ENCODE measurements around the gene PRCD. TPM values are rescaled to one million over a fixed set of nuclear protein-coding genes. Genes with fewer than 3 reads are reported as not detected.
"Not testable (repeated sequence)": the region's sequence is repeated elsewhere in the genome, so short reads cannot be mapped to it uniquely, and the experiment has no call there.

PRCD gene
- total RNA-seq, 1 donor from 2014 or later, result 9.8 TPM

GRCh38 chr17:76547642-76548202, 7.9 kb downstream of the PRCD start:
- no peak for DNase-seq (ENCODE audit: low spot score)
- intact Hi-C loops (cut with DNase I), result no loop called here
- no peak for ATAC-seq

DNA sequence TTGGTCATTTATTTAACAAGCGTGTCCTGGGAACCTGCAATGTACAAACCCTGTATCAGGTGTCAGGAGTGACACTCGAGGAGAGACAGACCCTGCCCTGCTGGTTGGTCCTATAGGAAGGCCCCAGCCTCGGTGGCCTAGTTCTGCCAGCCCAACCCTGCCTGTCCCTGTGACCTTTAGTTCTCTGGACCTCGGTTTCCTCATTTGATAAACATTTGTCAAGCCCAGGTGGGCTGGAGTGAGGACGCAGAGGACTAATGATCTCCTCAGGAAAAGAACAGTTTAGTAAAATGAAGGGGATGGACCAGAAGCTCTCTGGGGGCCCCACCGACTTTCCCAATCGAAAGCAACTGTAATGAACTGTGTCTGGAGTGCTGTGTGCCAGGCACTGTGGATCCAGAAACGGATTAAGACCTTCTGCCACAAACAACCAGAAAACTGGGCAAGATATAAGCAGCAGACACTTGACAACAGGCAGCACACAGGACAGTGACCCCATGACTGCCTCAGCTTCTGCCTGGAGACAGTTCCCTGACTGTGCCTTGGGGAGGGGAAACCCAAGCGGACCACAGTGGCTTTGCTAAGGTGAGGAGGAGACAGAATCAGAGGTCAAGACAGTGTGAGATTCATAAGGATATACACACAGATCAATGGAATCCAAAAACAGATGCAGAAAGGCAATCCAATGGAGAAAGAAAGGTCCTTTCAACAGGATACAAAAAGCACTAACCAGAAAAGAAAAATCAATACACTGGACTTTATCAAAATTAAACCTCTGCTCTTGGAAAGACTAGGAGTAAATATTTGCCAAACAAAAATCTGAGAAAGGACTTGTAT, 8.8 kb downstream of the PRCD start:
- intact Hi-C loops (cut with DNase I), result no loop called here
- ATAC-seq (no peak), DNase-seq (ENCODE audit: low spot score) (no peak)

GRCh38 chr17:76549215-76549518, 9.3 kb downstream of the PRCD start:
- no peak for DNase-seq (ENCODE audit: low spot score)
- intact Hi-C loops (cut with DNase I), result no loop called here
- ATAC-seq, result no peak

- no peak for DNase-seq (ENCODE audit: low spot score)
- intact Hi-C loops (cut with DNase I), result no loop called here
- ATAC-seq, result no peak
Measured at GRCh38 chr17:76549539-76549938, 9.7 kb downstream of the PRCD start.

DNA sequence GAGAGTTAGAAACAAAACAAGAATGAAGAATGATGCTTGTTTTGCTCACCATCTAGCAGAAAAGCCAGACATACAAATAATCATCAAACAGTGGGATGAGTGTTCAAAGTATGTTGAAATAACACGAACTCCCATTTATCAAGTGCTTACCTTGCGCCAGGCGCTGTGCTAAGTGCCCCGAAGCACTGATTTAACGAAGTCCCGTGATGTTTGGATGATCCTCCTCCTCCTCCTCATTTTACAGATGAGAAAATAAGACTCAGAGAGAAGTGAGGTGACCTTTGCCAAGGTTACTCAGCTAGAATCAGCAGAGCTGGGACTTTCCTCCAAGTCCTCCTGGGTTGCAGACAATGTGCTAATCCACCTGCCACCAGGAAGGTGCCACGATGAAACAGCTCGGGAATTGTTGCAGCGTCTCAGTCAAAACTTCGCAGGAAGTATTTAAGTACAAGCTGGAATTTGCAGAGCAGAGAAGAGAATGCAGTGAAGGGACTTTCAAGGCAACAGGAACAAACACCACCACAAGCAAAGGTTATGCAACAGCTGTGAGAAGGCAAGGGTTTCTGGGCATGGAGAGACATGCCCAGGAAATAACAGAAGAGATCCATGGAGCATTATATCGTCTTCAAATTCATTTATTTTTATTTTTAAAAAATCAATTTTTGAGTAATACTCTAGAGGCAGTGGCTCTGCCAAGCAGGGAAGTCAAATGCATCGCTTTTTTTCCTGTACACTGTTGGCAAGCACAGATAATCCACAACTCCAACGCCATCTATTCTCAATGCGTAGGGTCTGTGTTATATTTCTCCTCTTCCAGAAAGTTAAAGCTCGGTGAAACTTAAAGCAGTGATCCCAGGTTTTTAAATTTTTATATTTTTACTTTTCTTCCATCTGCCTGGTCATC, 11.1 kb downstream of the PRCD start:
- ATAC-seq (no peak), DNase-seq (ENCODE audit: low spot score) (no peak)
- intact Hi-C loops (cut with DNase I), result no loop called here

- intact Hi-C loops (cut with DNase I), result no loop called here
Measured at GRCh38 chr17:76551685-76552084, 11.8 kb downstream of the PRCD start.

DNA sequence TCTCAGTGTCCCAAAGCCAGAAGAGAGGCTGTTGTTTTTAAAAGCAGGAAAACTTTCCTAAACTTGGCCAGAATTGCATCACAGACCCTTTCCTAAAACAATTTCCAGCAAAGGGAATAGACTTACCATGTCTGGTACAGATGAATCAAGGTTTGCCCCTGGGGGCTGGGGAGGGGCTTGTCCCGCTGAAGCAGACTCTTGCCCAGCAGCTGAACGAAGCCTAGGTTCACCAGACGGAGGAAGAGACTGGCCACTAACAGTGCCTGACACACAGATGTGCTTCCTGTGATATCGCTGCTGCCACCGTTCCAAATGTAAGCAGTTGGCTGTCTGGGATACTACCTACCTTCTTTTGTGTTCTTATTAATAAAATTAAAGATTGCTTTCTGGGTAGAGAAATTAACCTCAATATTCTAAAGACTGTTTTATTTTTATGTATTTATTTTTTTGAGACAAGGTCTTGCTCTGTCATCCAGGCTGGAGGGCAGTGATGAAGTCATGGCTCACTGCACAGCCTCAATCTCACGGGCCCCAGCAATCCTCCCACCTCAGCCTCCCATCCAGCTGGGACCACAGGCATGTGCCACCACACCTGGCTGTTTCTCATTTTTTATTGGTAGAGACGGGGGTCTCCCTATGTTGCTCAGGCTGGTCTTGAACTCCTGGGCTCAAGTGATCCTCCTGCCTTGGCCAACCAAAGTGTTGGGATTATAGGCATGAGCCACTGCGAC, 13.5 kb downstream of the PRCD start:
- intact Hi-C loops (cut with DNase I), result no loop called here
- no peak for ATAC-seq
- DNase-seq (ENCODE audit: low spot score), result no peak

More at GRCh38 chr17:76551685-76552084, 11.8 kb downstream of the PRCD start:
- no peak for DNase-seq (ENCODE audit: low spot score)
- no peak for ATAC-seq

DNA sequence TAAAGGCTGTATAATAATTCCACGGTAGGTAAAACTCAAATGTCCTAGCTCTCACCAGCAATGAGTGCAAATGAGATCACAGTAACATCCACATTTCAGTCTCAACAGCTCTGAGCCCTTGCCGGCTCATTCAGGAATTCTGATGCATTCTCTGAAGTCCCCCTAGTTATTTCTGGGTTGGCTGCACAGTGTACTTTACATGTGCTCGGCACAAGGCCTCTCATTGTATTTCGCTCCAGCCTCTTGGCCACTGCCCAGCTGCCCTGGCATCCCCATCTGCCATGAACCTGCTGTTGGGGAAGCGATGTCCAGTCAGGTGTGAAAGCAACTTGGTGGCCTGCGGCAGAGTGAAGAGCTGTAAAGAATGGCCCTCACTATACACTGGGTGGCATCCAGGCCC, 14.3 kb downstream of the PRCD start:
- intact Hi-C loops (cut with DNase I), result no loop called here
- ATAC-seq (no peak), DNase-seq (ENCODE audit: low spot score) (no peak)

DNA sequence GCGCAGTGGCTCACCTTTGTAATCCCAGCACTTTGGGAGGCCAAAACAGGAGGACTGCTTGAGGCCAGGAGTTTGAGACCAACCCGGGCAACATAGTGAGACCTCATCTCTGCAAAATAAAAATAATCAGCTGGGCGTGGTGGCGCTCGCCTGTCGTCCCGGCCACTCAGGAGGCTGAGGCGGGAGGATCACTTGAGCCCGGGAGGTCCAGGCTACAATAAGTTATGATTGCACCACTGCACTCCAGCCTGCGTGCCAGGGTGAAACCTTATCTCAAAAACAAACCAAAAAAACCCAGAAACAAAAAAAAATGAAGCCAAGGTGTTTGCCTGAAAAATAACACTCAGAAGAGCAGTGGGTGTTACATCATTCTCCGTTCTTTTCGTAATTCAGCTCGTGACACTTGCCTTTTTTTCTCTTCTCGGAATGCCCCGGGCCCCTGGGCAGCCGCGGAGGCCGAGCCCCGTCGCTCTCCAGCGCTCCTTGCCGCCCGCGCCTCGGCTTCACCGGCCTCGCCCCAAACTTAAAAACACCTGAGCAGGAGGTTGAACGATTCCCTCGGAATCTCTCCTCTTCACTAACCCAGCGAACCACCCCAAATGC, 17.0 kb downstream of the PRCD start:
- intact Hi-C loops (cut with DNase I), result no loop called here
- no peak for DNase-seq (ENCODE audit: low spot score)
- ATAC-seq, result peak; percentile 54

DNA sequence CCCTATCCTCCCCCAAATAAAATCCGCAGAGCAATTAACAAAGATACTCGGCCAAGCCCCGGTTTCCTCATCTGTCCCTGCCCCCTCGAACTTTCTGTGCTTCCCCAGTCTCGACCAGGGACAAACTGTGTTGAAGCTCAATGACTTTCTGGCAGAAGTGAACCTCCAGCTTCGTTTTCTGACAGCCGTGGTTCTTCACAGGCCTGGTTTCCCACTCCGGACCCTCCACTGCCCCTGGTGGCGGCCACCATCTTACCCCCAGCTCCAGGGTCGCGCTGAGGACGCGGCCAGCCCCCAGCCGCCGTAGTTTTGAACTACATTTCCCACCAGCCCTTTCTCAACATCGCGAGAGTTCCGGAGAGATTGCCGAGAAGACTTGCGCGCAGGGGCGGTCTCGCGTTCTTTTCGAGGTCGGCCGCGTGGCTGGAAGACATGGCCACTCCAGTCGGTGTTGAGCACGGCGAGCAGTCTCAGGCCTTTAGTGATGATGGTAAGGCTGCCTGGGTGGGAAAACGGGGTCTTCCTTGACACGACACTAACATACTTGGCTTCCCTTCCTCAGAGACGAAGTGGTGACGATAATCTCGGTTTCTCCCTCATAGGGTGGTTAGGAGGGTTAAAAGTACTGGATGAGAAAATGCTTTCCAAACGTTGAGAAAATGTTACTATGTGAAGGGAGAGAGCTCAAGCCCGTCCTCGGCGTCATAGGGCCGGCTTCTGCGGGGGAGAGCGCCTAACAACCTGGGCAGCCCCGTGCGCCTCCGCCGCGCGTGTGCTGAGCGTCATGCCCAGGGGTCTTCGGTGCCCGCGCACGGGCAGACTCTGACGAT, 17.7 kb downstream of the PRCD start:
- intact Hi-C loops (cut with DNase I), result no loop called here
- DNase-seq (ENCODE audit: low spot score) (peak; percentile 97), ATAC-seq (peak; percentile 96)

- ATAC-seq, result peak; percentile 55
- intact Hi-C loops (cut with DNase I), result no loop called here
- DNase-seq (ENCODE audit: low spot score), result no peak
Measured at GRCh38 chr17:76558198-76559095, 18.6 kb downstream of the PRCD start.

GRCh38 chr17:76559460-76559859, 19.6 kb downstream of the PRCD start:
- intact Hi-C loops (cut with DNase I); ATAC-seq; DNase-seq (ENCODE audit: low spot score): not testable (repeated sequence)

- intact Hi-C loops (cut with DNase I), result no loop called here
- no peak for ATAC-seq
- DNase-seq (ENCODE audit: low spot score), result no peak
Measured at GRCh38 chr17:76560036-76560876, 20.4 kb downstream of the PRCD start.

GRCh38 chr17:76560877-76561221, 21.0 kb downstream of the PRCD start:
- ATAC-seq (no peak), DNase-seq (ENCODE audit: low spot score) (no peak)
- intact Hi-C loops (cut with DNase I), result no loop called here

DNA sequence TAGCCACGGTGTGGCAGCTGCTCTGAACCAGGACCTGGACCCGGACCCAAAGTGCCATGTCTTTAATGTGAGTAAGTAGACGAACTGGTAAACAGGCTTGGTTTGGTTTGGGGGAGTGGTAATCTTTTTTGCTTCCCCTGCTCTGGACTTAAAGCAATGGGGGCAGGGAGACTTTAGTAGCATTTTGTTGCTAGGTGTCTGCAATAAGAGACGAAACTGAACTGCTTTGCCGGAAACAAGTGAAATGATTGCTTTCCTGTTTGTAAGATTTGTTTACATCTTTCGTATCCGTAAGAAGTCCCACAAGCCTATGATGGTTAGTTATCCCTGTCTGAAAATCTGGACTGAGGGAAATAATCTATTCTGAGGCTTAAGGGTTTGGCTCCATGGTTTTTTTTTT, 21.5 kb downstream of the PRCD start:
- DNase-seq (ENCODE audit: low spot score), result no peak
- intact Hi-C loops (cut with DNase I), result no loop called here
- no peak for ATAC-seq

DNA sequence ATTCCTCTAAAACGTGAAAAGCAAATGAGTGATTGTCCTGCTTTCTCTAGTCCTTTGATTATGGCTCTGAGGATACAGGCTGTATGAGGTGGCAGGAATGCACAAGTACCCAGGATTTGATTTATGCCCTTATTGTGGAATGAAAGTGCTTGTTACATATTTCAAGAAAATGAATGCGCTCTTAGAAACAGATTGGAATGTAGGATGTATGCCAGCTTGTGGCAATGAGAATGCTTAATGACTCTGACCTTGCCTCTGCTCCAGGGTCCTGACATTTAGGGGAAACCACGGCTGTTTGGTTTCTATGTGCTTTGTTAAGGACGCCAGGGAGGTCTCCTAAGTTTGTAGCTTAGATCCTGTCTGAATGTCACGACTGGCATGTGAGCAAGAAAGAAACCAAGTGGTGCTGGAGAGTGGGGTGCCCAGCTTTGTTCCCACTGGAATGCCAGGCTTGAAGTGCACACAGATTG, 22.0 kb downstream of the PRCD start:
- intact Hi-C loops (cut with DNase I), result no loop called here
- DNase-seq (ENCODE audit: low spot score), result no peak
- ATAC-seq, result peak; percentile 1
